Measurements from ENCODE around the gene FOXE1. TPM values are rescaled to one million over a fixed set of nuclear protein-coding genes. Genes with fewer than 3 reads are reported as not detected.

Gene FOXE1
- total RNA-seq, 1 experiment from 2014 or later, result not detected

DNA sequence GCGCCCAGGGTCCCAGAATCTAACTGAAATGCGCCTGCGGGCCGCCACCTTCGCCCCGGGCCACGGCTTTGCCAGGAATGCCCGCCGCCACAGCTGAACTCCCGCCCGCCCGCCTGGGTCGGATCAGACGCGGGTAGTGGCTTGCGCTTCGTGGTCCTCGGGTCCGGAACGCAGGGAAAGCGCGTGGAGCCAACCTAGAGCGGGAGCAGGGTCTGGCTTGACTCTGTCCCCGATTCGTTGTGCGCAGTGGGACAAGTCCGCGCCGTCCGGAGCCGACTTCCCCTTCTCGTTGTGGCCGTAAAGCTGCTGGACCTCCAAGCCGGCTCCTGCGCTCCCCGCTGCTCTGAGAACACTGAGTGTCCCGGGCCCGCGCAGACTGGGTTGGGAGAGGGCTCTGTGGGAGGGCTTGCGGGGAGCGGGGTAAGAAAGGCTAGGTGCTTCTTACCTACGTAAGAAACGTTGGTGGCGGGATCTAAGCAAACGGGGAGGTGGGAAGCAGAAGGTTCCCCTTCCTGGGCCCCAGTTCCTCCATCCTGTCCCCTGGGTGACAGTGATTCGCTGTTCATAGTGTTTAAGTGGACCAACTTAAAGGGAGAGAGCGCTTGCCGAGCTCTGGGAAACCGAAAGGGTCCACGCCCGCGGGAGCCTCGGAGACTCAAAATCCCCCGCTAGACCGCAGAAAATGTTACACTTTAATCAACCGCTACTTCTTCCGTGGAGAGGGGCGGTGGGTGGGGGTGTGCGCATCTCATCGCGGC, 4.4 kb upstream of the FOXE1 start:
- no peak for DNase-seq (ENCODE audit: low spot score)
- TF ChIP-seq EZH2 (IDR thresholded peaks at IDR 0.05; ENCODE audit: borderline replicate concordance, low read depth, low read length, poor library complexity, severe bottlenecking), result peak; percentile 99
- TF ChIP-seq, protein P1, sequence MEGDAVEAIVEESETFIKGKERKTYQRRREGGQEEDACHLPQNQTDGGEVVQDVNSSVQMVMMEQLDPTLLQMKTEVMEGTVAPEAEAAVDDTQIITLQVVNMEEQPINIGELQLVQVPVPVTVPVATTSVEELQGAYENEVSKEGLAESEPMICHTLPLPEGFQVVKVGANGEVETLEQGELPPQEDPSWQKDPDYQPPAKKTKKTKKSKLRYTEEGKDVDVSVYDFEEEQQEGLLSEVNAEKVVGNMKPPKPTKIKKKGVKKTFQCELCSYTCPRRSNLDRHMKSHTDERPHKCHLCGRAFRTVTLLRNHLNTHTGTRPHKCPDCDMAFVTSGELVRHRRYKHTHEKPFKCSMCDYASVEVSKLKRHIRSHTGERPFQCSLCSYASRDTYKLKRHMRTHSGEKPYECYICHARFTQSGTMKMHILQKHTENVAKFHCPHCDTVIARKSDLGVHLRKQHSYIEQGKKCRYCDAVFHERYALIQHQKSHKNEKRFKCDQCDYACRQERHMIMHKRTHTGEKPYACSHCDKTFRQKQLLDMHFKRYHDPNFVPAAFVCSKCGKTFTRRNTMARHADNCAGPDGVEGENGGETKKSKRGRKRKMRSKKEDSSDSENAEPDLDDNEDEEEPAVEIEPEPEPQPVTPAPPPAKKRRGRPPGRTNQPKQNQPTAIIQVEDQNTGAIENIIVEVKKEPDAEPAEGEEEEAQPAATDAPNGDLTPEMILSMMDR (conservative IDR thresholded peaks at IDR 0.05; ENCODE audit: low read depth, low read length), result no peak
- H3K27ac ChIP-seq (ENCODE audit: low read depth, low read length, poor library complexity, severe bottlenecking), result no peak overlapping the region
- intact Hi-C loops (cut with micrococcal nuclease; ENCODE audit: unreplicated experiment), result no loop called here
- H3K4me1 ChIP-seq (ENCODE audit: insufficient read depth, low read length, poor library complexity, severe bottlenecking), result peaks cover 6% of the 10 kb centered on the region
- ChIA-PET POLR2A (ENCODE audit: low non-redundant PET) (no interaction called here), CTCF (no interaction called here)
- no peaks in the 10 kb centered on the region for H3K36me3 ChIP-seq (ENCODE audit: insufficient read depth, low read length, poor library complexity, severe bottlenecking)
- BruUV-seq (replicated peaks), result no TSS peak
- peaks cover 97% of the 10 kb centered on the region for H3K27me3 ChIP-seq (replicated peaks; ENCODE audit: insufficient read depth, low read depth, low read length, poor library complexity)
- H3K9me3 ChIP-seq (ENCODE audit: low read depth, low read length, poor library complexity, severe bottlenecking), result no peaks in the 10 kb centered on the region
- H3K4me3 ChIP-seq (ENCODE audit: low read depth, low read length, poor library complexity, severe bottlenecking), result no peak overlapping the region

DNA sequence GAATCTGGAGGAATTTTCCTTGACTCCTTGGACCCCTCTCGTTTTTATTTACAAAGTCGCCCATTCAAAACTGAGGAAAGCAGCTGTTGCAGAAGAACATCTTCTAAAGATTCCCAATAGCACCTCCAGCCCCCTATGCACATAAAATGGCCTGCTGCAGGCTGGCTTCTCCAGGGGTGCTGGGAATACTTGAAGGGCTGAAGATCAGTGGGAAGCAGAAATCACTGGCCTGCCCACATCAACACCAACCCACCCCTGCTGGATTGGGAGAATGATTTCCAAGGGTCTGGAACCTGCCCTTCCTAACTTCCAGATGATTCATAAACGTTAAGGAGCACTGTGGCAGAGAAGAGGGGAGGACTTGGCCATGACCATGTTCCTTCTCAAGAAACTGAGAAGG, 3.0 kb upstream of the FOXE1 start:
- H3K4me3 ChIP-seq (ENCODE audit: low read depth, low read length, poor library complexity, severe bottlenecking), result no peak overlapping the region
- no peak for DNase-seq (ENCODE audit: low spot score)
- no peaks in the 10 kb centered on the region for H3K9me3 ChIP-seq (ENCODE audit: low read depth, low read length, poor library complexity, severe bottlenecking)
- no peaks in the 10 kb centered on the region for H3K36me3 ChIP-seq (ENCODE audit: insufficient read depth, low read length, poor library complexity, severe bottlenecking)
- CTCF ChIA-PET, result no interaction called here
- H3K27ac ChIP-seq (ENCODE audit: low read depth, low read length, poor library complexity, severe bottlenecking), result no peak overlapping the region
- POLR2A ChIA-PET (ENCODE audit: low non-redundant PET), result no interaction called here
- intact Hi-C loops (cut with micrococcal nuclease; ENCODE audit: unreplicated experiment), result no loop called here
- BruUV-seq (replicated peaks), result no TSS peak
- peaks cover 98% of the 10 kb centered on the region for H3K27me3 ChIP-seq (replicated peaks; ENCODE audit: insufficient read depth, low read depth, low read length, poor library complexity)
- no peak for TF ChIP-seq EZH2 (IDR thresholded peaks at IDR 0.05; ENCODE audit: borderline replicate concordance, low read depth, low read length, poor library complexity, severe bottlenecking)
- TF ChIP-seq, protein P1 (conservative IDR thresholded peaks at IDR 0.05; ENCODE audit: low read depth, low read length), result no peak
- peaks cover 9% of the 10 kb centered on the region for H3K4me1 ChIP-seq (ENCODE audit: insufficient read depth, low read length, poor library complexity, severe bottlenecking)

DNA sequence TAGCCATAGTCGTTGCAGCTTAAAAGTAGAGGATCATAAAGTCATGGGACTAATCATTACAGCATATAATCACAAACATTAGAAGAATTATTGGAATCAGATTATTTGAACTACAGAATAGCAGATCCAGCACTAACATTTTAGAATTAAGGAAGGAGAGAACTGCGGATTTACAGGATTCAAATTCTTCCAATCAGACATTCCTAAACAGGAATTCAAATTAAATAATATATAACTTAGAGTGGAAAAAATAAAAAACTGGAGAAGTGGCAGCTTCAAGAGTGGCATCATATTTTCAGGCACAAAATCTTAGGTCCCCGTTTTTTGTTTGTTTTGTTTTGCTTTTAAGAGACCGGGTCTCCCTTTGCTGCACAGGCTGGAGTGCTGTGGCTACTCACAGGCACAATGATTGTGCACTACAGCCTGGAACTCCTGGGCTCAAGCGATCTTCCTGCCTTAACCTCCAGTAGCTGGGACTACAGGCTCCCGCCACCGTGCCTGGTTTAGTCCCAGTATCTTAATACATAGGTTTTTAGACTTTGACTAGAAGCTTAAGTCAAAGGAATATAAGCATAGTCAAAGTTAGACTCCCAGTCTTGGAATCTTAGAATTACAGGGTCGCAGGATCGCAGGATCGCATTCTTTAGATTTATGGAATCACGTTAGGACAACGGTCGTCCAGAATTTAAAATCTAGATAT, 2.1 kb upstream of the FOXE1 start:
- POLR2A ChIA-PET (ENCODE audit: low non-redundant PET), result no interaction called here
- Histone ChIP-seq H3K36me3 (ENCODE audit: insufficient read depth, low read length, poor library complexity, severe bottlenecking) (no peaks in the 10 kb centered on the region), H3K4me3 (ENCODE audit: low read depth, low read length, poor library complexity, severe bottlenecking) (no peak overlapping the region), H3K9me3 (ENCODE audit: low read depth, low read length, poor library complexity, severe bottlenecking) (no peaks in the 10 kb centered on the region), H3K4me1 (ENCODE audit: insufficient read depth, low read length, poor library complexity, severe bottlenecking) (peaks cover 9% of the 10 kb centered on the region), H3K27ac (ENCODE audit: low read depth, low read length, poor library complexity, severe bottlenecking) (no peak overlapping the region), H3K27me3 (replicated peaks; ENCODE audit: insufficient read depth, low read depth, low read length, poor library complexity) (peaks cover 98% of the 10 kb centered on the region)
- BruUV-seq (replicated peaks), result no TSS peak
- CTCF ChIA-PET, result no interaction called here
- no peak for DNase-seq (ENCODE audit: low spot score)
- peak; percentile 87 for TF ChIP-seq EZH2 (IDR thresholded peaks at IDR 0.05; ENCODE audit: borderline replicate concordance, low read depth, low read length, poor library complexity, severe bottlenecking)
- TF ChIP-seq, protein P1 (conservative IDR thresholded peaks at IDR 0.05; ENCODE audit: low read depth, low read length), result no peak
- intact Hi-C loops (cut with micrococcal nuclease; ENCODE audit: unreplicated experiment), result no loop called here
